HPDE6-E6E7 (cell line): ENCODE results near the gene STXBP5L.
"Not testable (repeated sequence)": the region's sequence is repeated elsewhere in the genome, so short reads cannot be mapped to it uniquely, and the experiment has no call there.

ENCODE experiments used
- DNase-seq: peaks from one replicate; pipeline ENCODE4 v3.0.0; 2011; ENCODE audit warnings: missing footprints; ENCODE audit errors: extremely low spot score

The STXBP5L gene

DNA sequence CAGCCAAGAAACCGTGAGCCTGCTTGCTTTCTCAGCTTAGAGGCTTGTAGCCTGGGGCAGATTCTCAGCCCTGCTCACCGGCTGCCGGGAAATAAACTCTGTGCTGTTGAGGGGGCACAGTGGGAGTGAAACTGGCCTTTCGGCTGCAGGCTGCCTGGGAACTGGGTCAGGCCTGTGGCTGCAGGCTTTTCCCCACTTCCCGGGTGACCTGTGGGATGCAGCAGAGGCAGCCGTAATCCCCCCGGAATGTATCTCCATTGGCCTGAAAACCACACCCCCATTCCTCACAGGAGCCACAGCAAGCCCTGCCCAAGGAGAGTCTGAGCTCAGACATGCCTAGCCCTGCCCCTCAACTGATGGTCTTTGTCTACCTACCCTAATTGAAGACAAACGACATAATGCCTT is 110.9 kb downstream of the STXBP5L start:
- DNase-seq: peak; percentile 37

- no peak for DNase-seq
Observed at GRCh38 chr3:121063628-121064027, 155.6 kb downstream of the STXBP5L start.

- DNase-seq: no peak
Observed at GRCh38 chr3:121064121-121064520, 156.1 kb downstream of the STXBP5L start.

GRCh38 chr3:121072133-121072532 is 164.1 kb downstream of the STXBP5L start:
- DNase-seq: no peak

DNA sequence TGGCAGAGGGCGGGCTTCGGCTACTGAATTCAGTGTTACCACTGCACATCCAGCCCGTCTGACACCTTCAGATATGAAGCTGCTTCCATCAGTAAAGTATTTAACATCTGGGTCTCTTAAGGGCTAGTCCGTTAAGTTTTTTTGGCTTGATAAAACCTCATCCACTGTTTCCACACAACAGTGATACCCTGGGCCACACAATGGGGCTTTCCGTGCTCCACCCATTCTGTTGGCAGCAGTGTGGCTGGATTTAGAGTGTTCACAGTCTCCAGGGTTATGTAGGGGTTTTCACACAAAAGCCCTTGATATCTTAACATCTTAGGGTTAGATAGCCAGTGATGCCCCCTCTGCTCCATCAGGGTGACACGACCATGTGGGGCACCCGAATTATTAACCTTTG is 165.0 kb downstream of the STXBP5L start:
- no peak for DNase-seq

DNA sequence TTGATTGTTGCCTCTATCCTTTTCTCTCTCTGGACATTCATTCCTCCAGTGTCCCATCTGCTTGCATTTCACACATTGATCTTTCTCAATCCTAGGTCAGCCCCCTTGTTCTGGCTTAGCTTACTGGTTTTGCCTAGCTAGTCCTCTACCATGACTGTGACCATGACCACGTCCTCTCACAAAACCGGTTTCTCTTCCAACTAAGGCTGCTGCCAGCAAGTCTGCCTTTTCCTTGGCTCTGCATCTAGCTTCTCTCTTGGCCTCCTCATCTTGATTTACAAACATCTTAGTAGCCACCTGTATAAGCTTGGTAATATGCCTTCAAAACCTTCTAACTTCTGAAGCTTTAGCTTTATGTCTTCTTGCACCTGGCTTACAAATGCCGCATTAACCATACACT is 167.2 kb downstream of the STXBP5L start:
- no peak for DNase-seq

DNA sequence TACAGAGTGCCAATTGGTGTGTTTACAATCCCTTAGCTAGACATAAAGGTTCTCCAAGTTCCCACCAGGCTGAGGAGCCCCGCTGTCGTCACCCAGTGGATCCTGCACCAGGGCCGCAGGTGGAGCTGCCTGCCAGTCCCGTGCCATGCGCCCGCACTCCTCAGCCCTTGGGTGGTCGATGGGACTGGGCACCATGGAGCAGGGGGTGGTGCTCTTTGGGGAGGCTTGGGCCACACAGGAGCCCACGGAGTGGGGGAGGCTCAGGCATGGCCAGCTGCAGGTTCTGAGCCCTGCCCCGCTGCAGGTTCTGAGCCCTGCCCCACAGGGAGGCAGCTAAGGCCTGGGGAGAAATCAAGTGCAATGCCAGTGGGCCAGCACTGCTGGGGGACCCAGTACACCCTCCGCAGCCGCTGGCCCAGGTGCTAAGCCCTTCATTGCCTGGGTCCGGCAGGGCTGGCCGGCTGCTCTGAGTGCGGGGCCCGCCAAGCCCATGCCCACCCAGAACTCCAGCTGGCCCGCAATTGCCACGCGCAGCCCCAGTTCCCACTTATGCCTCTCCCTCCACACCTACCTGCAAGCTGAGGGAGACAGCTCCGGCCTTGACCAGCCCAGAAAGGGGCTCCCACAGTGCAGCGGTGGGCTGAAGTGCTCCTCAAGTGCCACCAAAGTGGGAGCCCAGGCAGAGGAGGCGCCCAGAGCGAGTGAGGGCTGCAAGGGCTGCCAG is 170.5 kb downstream of the STXBP5L start:
- not testable (repeated sequence) for DNase-seq

DNA sequence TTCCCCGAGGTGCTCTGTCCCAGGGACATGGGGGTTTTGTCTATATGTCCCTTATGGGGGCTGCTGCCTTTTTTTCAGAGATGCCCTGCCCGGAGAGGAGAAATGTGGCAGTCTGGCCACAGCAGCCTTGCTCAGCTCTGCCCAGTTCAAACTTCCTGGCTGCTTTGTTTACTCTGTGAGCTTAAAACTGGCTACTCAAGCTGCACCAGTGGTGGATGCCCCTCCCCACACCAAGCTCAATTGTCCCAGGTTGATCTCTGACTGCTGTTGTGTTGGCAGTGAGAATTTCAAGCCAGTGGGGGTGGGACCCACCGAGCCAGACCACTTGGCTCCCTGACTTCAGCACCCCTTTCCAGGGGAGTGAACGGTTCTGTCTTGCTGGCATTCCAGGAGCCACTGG is 188.9 kb downstream of the STXBP5L start:
- no peak for DNase-seq

DNA sequence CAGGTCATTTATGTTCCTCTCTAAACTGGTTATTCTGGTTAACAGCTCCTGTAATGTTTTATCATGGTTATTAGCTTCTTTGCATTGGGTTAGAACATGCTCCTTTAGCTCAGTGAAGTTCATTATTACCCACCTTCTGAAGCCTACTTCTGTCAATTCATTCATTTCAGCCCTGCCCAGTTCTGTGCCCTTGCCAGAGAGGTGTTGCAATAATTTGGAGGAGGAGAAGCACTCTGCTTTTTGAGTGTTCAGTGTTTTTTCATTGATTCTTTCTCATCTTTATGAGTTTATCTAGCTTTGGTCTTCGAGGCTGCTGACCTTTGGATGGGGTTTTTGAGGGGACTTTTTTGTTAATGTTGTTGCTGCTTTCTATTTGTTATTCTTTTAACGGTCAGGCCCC is 203.1 kb downstream of the STXBP5L start:
- DNase-seq: not testable (repeated sequence)

DNA sequence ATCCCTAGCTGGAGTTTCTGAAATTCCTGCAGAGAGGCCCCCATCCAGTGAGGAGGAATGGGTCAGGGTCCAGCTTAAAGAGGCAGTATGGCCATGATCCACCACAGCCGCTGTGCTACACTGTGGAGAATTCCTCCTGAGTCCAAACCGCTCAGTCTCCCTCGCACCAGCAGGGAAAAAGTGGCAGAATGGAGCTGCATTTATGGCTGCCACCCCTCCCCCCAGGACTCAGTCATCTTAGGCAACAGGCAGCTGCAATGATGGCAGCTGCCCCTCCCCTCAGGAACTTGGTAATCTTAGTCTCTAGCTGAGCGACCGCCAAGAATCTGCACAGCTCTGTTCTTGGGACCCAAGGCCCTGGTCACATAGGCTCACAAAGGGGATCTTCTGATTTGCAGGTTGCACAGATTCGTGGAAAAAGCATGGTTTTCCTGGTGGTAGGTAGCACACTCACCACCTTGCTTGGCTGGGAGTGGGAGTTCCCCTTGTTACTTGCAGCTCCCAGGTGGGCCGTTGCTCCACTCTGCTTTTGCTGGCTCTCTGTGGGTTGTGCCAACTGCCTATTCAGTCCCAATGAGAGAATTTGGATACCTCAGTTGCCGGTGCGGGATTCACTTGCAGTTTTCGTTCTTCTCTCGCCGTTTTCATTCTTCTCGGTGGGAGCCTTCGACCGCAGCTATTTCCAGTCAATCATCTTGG is 204.1 kb downstream of the STXBP5L start:
- no peak for DNase-seq

DNA sequence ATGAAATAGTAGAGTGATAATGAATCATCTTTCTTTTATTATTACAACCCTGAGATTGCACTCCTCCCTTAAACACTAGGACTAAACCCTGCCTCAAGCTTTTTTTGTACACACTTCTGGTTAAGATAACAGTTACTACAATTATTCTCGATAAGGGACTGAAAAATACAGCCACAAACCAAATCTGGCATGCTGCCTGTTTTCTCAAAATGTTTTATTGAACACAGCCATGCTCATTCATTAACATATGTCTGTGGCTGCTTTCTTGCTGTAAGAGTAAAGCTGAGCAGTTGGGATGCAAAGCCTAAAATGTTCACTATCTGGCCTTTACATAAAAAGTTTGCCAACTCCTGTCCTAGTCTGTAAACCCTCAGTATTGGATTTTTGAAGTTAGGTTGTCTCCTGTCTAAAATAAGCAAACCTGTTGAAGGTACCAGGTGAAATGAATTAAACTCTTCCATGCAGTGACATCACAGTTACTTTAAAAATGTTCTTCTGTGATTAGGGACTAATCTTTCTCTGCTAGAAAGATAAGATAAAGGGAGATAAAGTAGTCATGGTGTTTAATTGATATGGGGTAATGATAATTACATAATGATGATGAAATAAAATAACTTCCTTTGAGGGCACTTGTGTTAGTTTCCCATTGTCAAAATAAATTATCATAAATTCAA is 218.2 kb downstream of the STXBP5L start:
- no peak for DNase-seq

DNA sequence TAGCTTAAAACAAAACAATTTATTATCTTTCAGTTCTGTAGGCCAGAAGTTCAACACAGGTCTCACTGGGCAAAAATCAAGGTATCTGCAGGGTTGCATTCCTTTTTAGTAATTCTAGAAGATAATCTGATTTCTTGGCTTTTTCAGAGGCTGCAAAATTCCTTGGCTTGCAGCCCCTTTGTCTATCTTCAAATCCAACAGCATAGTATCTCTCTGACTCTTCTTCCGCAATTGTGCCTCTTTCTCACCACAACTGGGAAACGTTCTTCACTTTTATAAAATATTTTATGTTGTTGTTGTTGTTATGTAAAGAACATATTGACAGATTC is 218.7 kb downstream of the STXBP5L start:
- no peak for DNase-seq

DNA sequence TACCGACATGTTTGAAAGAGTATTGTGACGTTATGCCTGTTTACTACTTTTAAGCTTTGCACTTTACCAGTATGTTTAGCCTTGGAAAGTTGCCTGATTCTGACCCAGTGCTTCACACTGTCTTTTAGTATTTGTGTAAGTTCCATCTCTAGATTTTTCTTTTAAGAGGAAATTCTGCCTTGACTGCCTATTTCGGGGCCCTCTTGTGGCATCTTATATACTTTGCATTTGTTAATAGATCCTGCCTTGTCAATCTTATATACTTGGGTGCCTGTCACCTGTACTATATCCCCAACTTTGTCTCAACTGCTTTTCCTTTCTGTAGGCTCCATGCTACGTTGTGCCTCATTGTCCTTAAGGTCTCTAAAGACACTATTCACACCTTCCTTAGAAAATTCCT is 244.6 kb downstream of the STXBP5L start:
- DNase-seq: no peak

- no peak for DNase-seq
Observed at GRCh38 chr3:121153851-121154250, 245.8 kb downstream of the STXBP5L start.

DNA sequence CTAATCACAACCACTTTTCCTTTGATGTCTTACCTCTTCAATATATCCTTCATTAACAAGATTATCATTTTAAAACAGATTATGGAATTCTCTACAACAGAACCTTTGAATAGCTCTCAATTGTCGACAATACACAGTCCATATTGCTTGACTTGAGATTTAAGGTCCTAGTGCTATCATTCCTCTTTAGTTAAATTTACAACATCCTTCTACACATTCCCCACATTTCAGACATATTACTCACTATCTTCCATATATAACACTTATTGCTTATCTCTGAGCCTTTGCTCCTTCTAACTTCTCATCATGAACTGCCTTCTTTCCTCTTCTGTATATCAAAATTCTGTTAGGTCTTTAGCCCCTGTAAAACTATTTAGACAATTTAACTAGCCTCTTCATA is 247.0 kb downstream of the STXBP5L start:
- DNase-seq: no peak

GRCh38 chr3:121165397-121165837 is 257.4 kb downstream of the STXBP5L start:
- no peak for DNase-seq

DNA sequence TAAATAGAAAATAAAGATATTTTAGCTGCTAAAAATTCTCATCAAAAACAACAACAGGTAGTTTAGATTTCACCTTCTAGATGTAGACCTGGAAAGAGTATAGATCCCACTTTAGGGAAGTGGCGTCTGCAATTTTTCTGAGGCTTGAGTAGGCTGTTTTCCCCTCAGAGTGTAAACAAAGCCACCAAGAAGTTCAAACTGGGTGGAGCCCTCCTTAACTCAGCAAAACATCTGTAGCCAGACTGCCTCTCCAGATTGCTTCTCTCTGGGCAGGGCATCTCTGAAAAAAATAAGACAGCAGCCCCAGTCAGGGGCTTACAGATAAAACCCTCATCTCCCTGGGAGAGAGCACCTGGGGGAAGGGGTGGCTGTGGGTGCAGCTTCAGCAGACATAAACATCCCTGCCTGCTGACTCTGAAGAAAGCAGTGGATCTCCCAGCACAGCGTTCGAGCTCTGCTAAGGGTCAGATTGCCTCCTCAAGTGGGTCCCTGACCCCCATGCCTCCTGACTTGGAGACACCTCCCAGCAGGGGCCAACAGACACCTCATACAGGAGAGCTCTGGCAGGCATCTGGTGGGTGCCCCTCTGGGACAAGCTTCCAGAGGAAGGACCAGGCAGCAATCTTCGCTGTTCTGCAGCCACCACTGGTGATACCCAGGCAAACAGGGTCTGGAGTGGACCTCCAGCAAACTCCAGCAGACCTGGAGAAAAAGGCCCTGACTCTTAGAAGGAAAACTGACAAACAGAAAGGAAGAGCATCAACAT is 259.6 kb downstream of the STXBP5L start:
- no peak for DNase-seq

DNA sequence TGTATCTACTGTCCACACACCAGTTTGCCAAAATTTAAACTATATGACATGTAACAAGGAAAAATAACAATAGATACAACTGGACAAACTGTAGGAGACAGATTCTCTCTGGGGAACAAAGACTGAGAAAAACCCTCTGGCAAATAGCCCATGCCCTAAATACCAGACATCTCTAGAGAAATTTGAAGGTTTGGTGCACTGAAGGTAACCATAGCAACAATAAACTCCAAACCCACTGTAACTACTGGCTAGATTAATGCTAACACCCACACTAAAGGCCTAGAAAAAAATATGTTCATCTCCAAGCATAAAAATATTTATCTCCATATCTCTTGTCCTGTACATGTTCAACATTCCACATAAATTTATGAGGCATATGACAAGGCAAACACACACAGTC is 267.1 kb downstream of the STXBP5L start:
- no peak for DNase-seq

GRCh38 chr3:121190626-121191025 is 282.6 kb downstream of the STXBP5L start:
- DNase-seq: not testable (repeated sequence)

DNA sequence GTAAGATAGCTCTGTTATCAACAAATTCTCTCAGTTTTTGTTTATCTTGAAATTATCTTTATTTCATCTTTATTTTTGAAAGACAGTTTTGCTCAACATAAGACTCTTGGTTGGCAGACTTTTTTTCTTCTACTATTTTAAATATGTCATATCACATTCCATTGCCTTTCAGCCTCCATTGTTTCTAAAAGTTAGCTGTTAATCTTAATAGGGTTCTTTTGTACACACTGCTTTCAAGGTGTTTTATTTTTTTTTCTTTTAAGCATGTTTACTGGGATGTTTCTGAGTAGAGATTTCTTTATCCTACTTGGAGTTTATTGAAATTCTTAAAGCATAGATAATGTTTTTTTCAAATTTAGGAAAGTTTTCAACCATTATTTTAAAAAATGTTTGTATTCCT is 294.6 kb downstream of the STXBP5L start:
- no peak for DNase-seq

DNA sequence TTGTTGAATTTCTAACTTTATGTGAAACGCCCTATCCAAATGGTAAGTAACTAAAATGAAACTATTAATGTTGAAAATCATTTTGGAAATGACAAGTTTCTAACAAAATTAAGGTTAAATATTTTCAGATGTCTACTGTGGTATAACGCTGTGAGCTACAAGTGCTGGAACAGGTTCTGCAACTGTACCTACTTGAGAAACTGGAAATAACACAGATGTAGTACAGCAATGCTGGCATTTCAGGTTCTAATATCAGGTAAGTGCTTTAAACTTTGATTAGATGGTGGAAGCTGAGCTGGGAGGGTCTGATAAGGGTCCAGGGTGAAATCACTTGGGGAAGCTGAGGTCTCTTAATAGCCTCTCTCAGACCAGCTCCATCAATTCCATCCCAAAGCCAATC is 315.1 kb downstream of the STXBP5L start:
- no peak for DNase-seq

- DNase-seq: no peak
Observed at GRCh38 chr3:121228971-121229370, 321.0 kb downstream of the STXBP5L start.
